IMR-90 (cell line): ENCODE data around the gene CDH23. TPM values are rescaled to one million over a fixed set of nuclear protein-coding genes. Genes with fewer than 3 reads are reported as not detected.
A peak's percentile ranks its signal among the peaks of the same experiment; 100 is the strongest.

Experiments used
- ATAC-seq: fragments of 200-7000 bp; cut with Tn5 transposase; 2 replicates; pipeline ENCODE4 v1.9.1; 2020; ENCODE audit warnings: low read depth, mild to moderate bottlenecking, moderate library complexity
- BruUV-seq: library from RNA; stranded (reverse); fragments of 400-500 nt; replicated peaks from 2 replicates; lab custom pipeline; 2021; lab: Mats Ljungman, UMichigan
- CTCF ChIA-PET: fragments of 300-600 bp; formaldehyde crosslinking; extraction: SDS; loops from one replicate; lab custom pipeline; 2021; ENCODE audit warnings: antibody characterized with exemption; lab: Yijun Ruan, JAX
- POLR2A ChIA-PET: fragments of 300-600 bp; sonication (Branson Sonifier 250); formaldehyde crosslinking; loops from one replicate; lab custom pipeline; 2022; ENCODE audit warnings: antibody characterized with exemption; ENCODE audit not compliant: unreplicated experiment; lab: Charles Lee
- DNase-seq: peaks from one replicate; pipeline ENCODE4 v3.0.0; 2013
- H2AFZ ChIP-seq: replicated peaks from 2 replicates; pipeline ENCODE3; 2013; ENCODE audit warnings: low read length, mild to moderate bottlenecking; ENCODE audit not compliant: poor library complexity
- H2AK5ac ChIP-seq: 2 replicates; pipeline ENCODE4 v1.6.1; 2013; ENCODE audit warnings: low read depth, low read length, inconsistent platforms
- H2AK9ac ChIP-seq: replicated peaks from 2 replicates; pipeline ENCODE3; 2013; ENCODE audit warnings: mild to moderate bottlenecking, low read depth, low read length, moderate library complexity; ENCODE audit not compliant: poor library complexity
- H2BK120ac ChIP-seq: 2 replicates; pipeline ENCODE4 v1.6.1; 2013; ENCODE audit warnings: low read depth, low read length, inconsistent platforms
- H2BK15ac ChIP-seq: 3 replicates; pipeline ENCODE4 v1.6.1; 2013; ENCODE audit warnings: low read depth, low read length, inconsistent platforms
- H2BK20ac ChIP-seq: 2 replicates; pipeline ENCODE4 v1.6.1; 2013; ENCODE audit warnings: low read depth, mild to moderate bottlenecking, inconsistent platforms, low read length, moderate library complexity
- H2BK5ac ChIP-seq: 2 replicates; pipeline ENCODE4 v1.6.1; 2013; ENCODE audit warnings: mild to moderate bottlenecking, low read depth, low read length, inconsistent platforms; ENCODE audit not compliant: poor library complexity, severe bottlenecking
- H3K14ac ChIP-seq: replicated peaks from 2 replicates; pipeline ENCODE4 v1.6.1; 2013; ENCODE audit warnings: low read depth, low read length, inconsistent platforms
- H3K18ac ChIP-seq: 2 replicates; pipeline ENCODE4 v1.6.1; 2013; ENCODE audit warnings: low read depth, low read length, control low read depth
- H3K23ac ChIP-seq: 2 replicates; pipeline ENCODE4 v1.6.1; 2013; ENCODE audit warnings: low read depth, low read length, inconsistent platforms
- H3K27ac ChIP-seq: 2 replicates; pipeline ENCODE4 v1.5.1; 2013; ENCODE audit warnings: mild to moderate bottlenecking, control low read depth, low read length; ENCODE audit not compliant: insufficient read depth
- H3K27me3 ChIP-seq: 2 replicates; pipeline ENCODE4 v1.6.1; 2013; ENCODE audit warnings: low read length; ENCODE audit not compliant: control insufficient read depth, insufficient read depth
- H3K36me3 ChIP-seq: 2 replicates; pipeline ENCODE4 v1.6.1; 2013; ENCODE audit warnings: low read length, mixed read lengths; ENCODE audit not compliant: control insufficient read depth, insufficient read depth
- H3K4ac ChIP-seq: 2 replicates; pipeline ENCODE4 v1.6.1; 2013; ENCODE audit warnings: low read depth, low read length, inconsistent platforms
- H3K4me1 ChIP-seq: 2 replicates; pipeline ENCODE4 v1.6.1; 2013; ENCODE audit warnings: low read length, mixed read lengths; ENCODE audit not compliant: control insufficient read depth, insufficient read depth
- H3K4me2 ChIP-seq: 2 replicates; pipeline ENCODE4 v1.6.1; 2013; ENCODE audit warnings: low read depth, mild to moderate bottlenecking, control low read depth, low read length, moderate library complexity
- H3K4me3 ChIP-seq: 2 replicates; pipeline ENCODE4 v1.5.1; 2013; ENCODE audit warnings: low read depth, mild to moderate bottlenecking, control low read depth, low read length, moderate library complexity; ENCODE audit not compliant: insufficient read depth
- H3K56ac ChIP-seq: 2 replicates; pipeline ENCODE4 v1.6.1; 2013; ENCODE audit warnings: low read length, inconsistent platforms; ENCODE audit not compliant: insufficient read depth; ENCODE audit errors: extremely low read depth
- H3K79me1 ChIP-seq, 2 experiments: 2 replicates each; pipeline ENCODE4 v1.6.1; 2013; ENCODE audit warnings: low read length in 2 of 2, inconsistent platforms in 1 of 2, low read depth in 1 of 2
- H3K9ac ChIP-seq: 2 replicates; pipeline ENCODE4 v1.6.1; 2013; ENCODE audit warnings: low read depth, low read length, control low read depth
- H3K9me1 ChIP-seq: 2 replicates; pipeline ENCODE4 v1.6.1; 2013; ENCODE audit warnings: low read length, inconsistent platforms; ENCODE audit not compliant: insufficient read depth
- H3K9me3 ChIP-seq: 2 replicates; pipeline ENCODE4 v1.6.1; 2013; ENCODE audit warnings: low read length; ENCODE audit not compliant: control insufficient read depth, insufficient read depth
- H4K20me1 ChIP-seq: 2 replicates; pipeline ENCODE4 v1.6.1; 2013; ENCODE audit warnings: low read length, inconsistent platforms; ENCODE audit not compliant: insufficient read depth
- H4K5ac ChIP-seq: 2 replicates; pipeline ENCODE4 v1.6.1; 2013; ENCODE audit warnings: mild to moderate bottlenecking, low read depth, low read length, control low read depth
- H4K8ac ChIP-seq, 2 experiments: 2 replicates each; pipeline ENCODE4 v1.6.1; 2013; ENCODE audit warnings: low read depth in 2 of 2, low read length in 2 of 2, control low read depth in 1 of 2, inconsistent platforms in 1 of 2
- H4K91ac ChIP-seq: 2 replicates; pipeline ENCODE4 v1.6.1; 2013; ENCODE audit warnings: low read depth, low read length, inconsistent platforms; ENCODE audit not compliant: insufficient read depth
- BHLHE40 ChIP-seq: fragments of 150-350 bp; IDR thresholded peaks from 2 replicates; pipeline ENCODE4 v1.6.1; 2016; ENCODE audit warnings: mild to moderate bottlenecking, low read depth, low read length
- MAFK ChIP-seq: IDR thresholded peaks from 2 replicates; pipeline ENCODE4 v1.6.1; 2012; ENCODE audit warnings: low read depth, low read length, improper control_type of control experiment
- MXI1 ChIP-seq: IDR thresholded peaks from 2 replicates; pipeline ENCODE4 v1.6.1; 2012; ENCODE audit warnings: low read depth, mild to moderate bottlenecking, low read length, moderate library complexity, borderline replicate concordance
- NFE2L2 ChIP-seq: fragments of 150-350 bp; IDR thresholded peaks from 2 replicates; pipeline ENCODE4 v1.6.1; 2016; ENCODE audit warnings: low read depth, mild to moderate bottlenecking, low read length
- POLR2A ChIP-seq: IDR thresholded peaks from 2 replicates; pipeline ENCODE4 v1.6.1; 2012; ENCODE audit warnings: mild to moderate bottlenecking, low read depth, low read length
- RCOR1 ChIP-seq: IDR thresholded peaks from 2 replicates; pipeline ENCODE4 v1.6.1; 2012; ENCODE audit warnings: mild to moderate bottlenecking, low read length, improper control_type of control experiment; ENCODE audit not compliant: insufficient replicate concordance
- USF2 ChIP-seq: fragments of 150-350 bp; IDR thresholded peaks from 2 replicates; pipeline ENCODE4 v1.6.1; 2017; ENCODE audit warnings: mild to moderate bottlenecking, antibody characterized with exemption, low read length, low read depth
- WGBS, 2 experiments: methylation state at CpG; one replicate each; pipeline versions ENCODE4 v1.1.5 to v1.1.7; 2013; ENCODE audit warnings: missing lambda C conversion rate in 2 of 2; ENCODE audit not compliant: insufficient read length in 1 of 2; ENCODE audit errors: extremely low coverage in 2 of 2; 5-methylcytosine and 5-hydroxymethylcytosine counted together
- dilution Hi-C: fragments of 300-500 bp; cut with HindIII; formaldehyde crosslinking; loops from one replicate; pipeline ENCODE4 v1.14.3; 2018; ENCODE audit warnings: low sequenced_read_pairs; ENCODE audit not compliant: unreplicated experiment
- in situ Hi-C: fragments of 300-500 bp; cut with MboI; formaldehyde crosslinking; loops from 3 replicates; pipeline ENCODE4 v1.14.3; 2019; ENCODE audit warnings: low sequenced_read_pairs, inconsistent platforms, mixed read lengths
- intact Hi-C: fragments of 100-400 bp; cut with micrococcal nuclease; formaldehyde crosslinking; loops from 2 replicates; pipeline ENCODE4 v1.10.0; 2022
- polyA plus RNA-seq, 3 experiments: library from polyadenylated mRNA; depleted of rRNA; stranded (reverse); fragments of >200 nt; gene quantifications; 2 replicates each; pipeline ENCODE4 v1.2.3, GENCODE V29; 2012; ENCODE audit warnings: low replicate concordance in 1 of 3
- total RNA-seq: library from RNA; depleted of rRNA; stranded (reverse); fragments of >200 nt; gene quantifications from 2 replicates; pipeline ENCODE4 v1.2.3, GENCODE V29; 2012
- TF ChIP-seq, protein P1 (sequence below): conservative IDR thresholded peaks from 2 replicates; pipeline ENCODE4 v1.5.1; 2012; ENCODE audit warnings: mild to moderate bottlenecking, low read depth, low read length, improper control_type of control experiment

CDH23 gene
- total and polyA plus RNA-seq, 2 of the 4 experiments (the other 2 are of a cell fraction), result under 0.01 to 0.03 TPM

DNA sequence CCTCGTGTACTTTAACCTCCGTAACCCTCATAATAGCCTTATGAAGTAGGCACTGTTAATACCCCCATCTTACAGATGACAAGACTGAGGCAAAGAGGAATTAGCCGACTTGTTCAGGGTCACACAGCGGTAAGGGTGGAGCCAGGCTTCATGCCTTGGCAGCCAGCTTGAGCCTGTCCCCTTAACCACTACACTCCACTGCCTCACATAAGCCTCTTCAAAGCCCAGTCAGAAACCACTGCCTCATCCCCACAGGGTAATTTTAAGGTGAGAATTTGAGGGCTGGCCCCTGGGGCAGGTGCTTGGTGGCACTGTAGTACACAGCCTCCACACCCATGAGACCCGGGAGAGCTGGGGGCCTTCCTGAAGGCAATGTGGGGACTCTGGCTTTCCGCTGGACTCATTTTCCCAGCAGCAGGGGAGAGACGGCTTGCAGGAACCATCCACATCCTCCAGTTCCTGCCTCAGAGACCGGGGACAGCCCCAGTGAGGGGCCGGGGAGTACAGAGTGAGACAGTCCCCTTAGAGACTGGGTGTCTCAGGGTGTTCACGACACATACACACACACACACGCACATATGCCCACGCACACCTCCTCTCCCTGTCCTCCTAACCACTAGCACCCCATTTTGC is 330.5 kb downstream of the CDH23 start:
- WGBS, 2 experiments, result no CpG with 5 or more reads among the region's 12 CpGs
- H3K27ac ChIP-seq, result peak overlapping the region; percentile 54; the same call in 1 of the 2 replicates

More for the DNA sequence above, 330.5 kb downstream of the CDH23 start:
- POLR2A ChIA-PET, result no interaction called here
- Histone ChIP-seq H2BK120ac (no peak overlapping the region), H3K9me3 (no peaks in the 10 kb centered on the region; the same call in 1 of the 2 replicates), H3K9ac (no peak overlapping the region), H3K18ac (no peak overlapping the region; the same call in 1 of the 2 replicates), H3K27me3 (peaks cover 4% of the 10 kb centered on the region), H3K4me1 (peaks cover 9% of the 10 kb centered on the region; the same call in 1 of the 2 replicates), H2BK5ac (no peak overlapping the region), H2AK9ac (no peak overlapping the region), H3K4ac (no peak overlapping the region), H3K4me3 (no peak overlapping the region), H3K14ac (no peak overlapping the region), H4K5ac (no peak overlapping the region; the same call in 1 of the 2 replicates), H4K20me1 (no peaks in the 10 kb centered on the region), H3K4me2 (no peak overlapping the region), H4K8ac (no peak overlapping the region), H2BK15ac (no peak overlapping the region), H2AFZ (no peak overlapping the region), H4K91ac (no peak overlapping the region), H3K23ac (no peak overlapping the region), H3K79me1 (no peaks in the 10 kb centered on the region), H2BK20ac (no peak overlapping the region), H3K9me1 (no peaks in the 10 kb centered on the region), H3K36me3 (no peaks in the 10 kb centered on the region), H2AK5ac (peak overlapping the region; percentile 73; the same call in 1 of the 2 replicates), H3K56ac (no peak overlapping the region)
- DNase-seq (no peak), ATAC-seq (no peak)
- in situ Hi-C loops (no loop called here), intact Hi-C loops (no loop called here), dilution Hi-C loops (no loop called here)
- no peak for TF ChIP-seq USF2
- no peak for TF ChIP-seq MAFK
- TF ChIP-seq NFE2L2, result no peak
- TF ChIP-seq BHLHE40, result no peak
- no peak for TF ChIP-seq POLR2A
- no peak for TF ChIP-seq RCOR1
- no peak for TF ChIP-seq MXI1
- TF ChIP-seq, protein P1, sequence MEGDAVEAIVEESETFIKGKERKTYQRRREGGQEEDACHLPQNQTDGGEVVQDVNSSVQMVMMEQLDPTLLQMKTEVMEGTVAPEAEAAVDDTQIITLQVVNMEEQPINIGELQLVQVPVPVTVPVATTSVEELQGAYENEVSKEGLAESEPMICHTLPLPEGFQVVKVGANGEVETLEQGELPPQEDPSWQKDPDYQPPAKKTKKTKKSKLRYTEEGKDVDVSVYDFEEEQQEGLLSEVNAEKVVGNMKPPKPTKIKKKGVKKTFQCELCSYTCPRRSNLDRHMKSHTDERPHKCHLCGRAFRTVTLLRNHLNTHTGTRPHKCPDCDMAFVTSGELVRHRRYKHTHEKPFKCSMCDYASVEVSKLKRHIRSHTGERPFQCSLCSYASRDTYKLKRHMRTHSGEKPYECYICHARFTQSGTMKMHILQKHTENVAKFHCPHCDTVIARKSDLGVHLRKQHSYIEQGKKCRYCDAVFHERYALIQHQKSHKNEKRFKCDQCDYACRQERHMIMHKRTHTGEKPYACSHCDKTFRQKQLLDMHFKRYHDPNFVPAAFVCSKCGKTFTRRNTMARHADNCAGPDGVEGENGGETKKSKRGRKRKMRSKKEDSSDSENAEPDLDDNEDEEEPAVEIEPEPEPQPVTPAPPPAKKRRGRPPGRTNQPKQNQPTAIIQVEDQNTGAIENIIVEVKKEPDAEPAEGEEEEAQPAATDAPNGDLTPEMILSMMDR, result no peak
- CTCF ChIA-PET, result no interaction called here
- BruUV-seq, result no TSS peak
